ENCODE measurements around the gene USP30.

USP30 gene

DNA sequence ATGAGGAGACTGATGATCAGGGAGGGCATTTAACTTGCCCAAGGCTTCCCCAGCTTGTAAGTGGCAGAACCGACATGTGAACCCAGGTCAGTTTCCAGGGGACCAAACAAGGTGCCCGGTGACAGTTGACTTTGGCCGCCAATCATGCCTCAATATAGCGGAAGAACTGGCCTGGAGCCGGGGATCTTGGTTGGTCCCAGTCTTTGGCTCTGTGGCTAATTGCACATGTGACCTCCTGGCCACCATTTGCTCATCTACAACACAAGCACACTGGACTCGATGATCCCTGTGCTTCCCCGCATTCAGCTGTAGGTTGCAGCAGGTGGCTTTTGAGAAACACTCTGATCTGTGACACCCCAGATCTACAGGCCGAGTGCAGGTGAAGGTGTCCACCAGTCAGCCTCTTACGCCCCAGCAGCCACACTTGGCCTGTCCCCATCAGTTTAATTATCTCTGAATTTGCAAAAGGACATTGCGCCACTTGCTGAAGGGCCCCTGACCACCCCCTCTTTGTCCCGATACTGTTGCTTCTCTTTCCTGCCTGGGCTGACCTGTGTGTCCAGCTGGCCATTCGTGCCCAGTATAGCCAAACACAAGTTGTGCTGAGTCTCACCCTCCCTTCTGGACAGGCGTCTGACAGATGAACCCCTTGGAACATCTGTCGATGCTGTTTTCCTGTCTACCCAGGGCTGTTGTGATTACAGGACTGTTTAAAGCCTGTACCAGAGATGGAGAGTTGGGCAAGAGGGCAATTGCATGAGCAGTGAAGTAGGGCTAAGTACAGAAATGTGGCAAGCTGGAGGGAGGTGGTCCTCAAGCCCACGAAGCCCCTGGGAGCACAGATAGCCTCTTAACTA, 78.1 kb downstream of the USP30 start:
- DNase-seq, result no peak

DNA sequence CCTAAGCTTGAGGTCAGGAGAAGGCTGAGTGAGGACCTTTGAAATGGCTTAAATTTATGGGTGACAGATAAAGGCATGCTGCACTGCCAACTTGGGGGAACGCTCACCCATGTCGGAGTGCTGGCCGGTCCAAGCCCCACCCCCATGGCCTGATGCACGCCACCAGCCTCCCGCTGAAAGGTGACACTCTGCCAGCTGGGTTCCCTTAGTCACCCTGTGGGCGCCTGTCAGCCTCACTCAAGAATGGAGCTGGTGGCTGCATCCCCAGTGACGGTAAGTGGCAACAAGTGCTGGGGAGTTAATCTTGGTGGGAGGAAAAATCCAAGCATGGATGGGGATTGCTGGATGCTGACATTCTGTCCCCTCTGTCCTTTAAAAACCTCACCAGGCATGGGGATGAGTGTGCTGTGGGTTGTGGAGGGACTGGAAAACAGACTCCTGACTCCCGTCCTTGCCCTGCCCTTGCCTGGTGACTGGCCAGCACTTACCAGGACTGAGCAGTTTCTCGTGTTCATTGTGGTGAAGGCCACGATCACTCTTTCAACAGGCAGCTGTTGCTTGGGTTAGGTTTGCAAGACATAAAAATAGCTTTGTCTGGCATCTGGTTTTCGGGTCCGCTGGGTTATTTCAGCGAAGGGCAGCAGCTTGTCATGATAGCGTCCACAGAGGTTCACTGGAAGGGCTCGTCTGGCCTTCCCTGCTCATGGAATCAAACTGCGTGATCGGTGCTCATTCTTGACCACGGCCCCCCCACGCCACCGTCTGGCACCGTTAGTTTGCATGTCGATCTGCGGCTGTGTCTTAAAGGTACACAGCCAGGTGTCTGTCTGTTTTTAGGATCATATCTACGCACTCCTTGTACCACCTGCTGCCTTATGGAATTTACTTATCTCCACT, 79.0 kb downstream of the USP30 start:
- no peak for DNase-seq

DNA sequence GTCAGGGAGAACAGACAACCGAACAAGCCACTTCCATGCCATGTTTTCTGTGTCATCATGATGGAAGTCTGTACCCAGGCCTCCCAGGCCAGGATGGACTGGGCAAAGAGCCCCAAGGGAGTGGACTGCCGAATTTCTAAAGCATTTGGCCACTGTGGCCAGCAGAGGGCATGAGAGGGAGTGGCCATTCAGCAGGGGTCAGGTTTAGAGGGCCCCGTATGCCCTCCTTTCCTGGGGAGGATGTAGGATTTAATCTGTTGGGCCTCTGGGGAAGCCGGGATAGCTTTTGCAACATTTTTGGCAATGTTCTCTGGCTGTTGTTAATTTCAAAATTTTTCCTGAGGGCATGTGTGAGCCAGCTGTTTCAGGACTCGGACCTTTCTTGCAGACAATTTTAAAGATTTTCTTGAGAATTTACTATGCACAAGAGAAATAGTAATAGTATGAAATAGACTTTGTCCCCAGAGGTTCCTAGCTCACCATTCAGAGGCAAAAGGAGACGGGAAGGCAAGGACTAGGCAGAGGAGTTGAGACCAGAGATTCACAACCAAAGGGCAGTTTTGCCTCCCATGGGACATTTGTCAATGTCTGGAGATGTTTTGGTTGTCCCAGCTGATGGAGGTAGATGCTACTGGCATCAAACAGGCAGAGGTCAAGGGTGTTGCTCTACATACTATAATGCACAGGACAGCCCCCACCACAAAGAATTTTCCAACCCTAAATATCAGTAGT, 82.0 kb downstream of the USP30 start:
- no peak for DNase-seq

DNA sequence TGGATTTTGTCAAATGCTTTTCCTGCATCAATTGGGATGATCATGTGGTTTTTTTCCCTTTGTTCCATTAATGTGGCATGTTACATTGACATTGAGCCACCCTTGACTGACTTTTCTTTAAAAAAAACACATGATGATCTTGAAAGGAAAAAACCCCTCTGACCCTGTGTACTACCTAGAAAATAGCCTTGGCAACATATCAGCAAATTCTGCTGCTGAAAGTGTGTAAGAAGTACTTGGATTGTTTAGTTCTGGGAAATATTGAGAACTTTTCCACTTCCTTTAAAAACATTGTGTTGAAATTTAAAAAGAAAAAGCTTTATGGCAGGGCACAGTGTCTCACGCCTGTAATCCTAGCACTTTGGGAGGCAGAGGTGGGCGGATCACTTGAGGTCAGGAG, 84.7 kb downstream of the USP30 start:
- DNase-seq, result no peak

Data from NCI-H2081 treated with DMSO at 0.1 percent for 48 hours (cell line).